Esophagus mucosa (tissue), 1 donor: ENCODE results near the gene BCL6. TPM values are rescaled to one million over a fixed set of nuclear protein-coding genes. Genes with fewer than 3 reads are reported as not detected.
"Not testable (repeated sequence)": the region's sequence is repeated elsewhere in the genome, so short reads cannot be mapped to it uniquely, and the experiment has no call there.

ENCODE experiments used
- ATAC-seq: fragments of 200-7000 bp; cut with Tn5 transposase; one replicate; pipeline ENCODE4 v1.9.1; 2020
- total RNA-seq: library from RNA; stranded (reverse); gene quantifications from one replicate; pipeline ENCODE4 v1.2.4, GENCODE V29; 2023
- donor health status: DM: yes; HTN: yes; CAD: no.

Gene BCL6
- total RNA-seq, 1 donor from 2014 or later = 40.1 TPM

- no peak for ATAC-seq
Observed at GRCh38 chr3:187709155-187709554, 36.1 kb downstream of the BCL6 start.

- ATAC-seq = no peak
Observed at GRCh38 chr3:187708696-187709095, 36.6 kb downstream of the BCL6 start.

- ATAC-seq = no peak
Observed at GRCh38 chr3:187706971-187707370, 38.3 kb downstream of the BCL6 start.

GRCh38 chr3:187705164-187705563 lies 40.1 kb downstream of the BCL6 start:
- peak; percentile 51 for ATAC-seq

- ATAC-seq = no peak
Observed at GRCh38 chr3:187702507-187703033, 42.7 kb downstream of the BCL6 start, which contains the start of gene RTP2. Gene RTP2 (minus strand): TSS chr3:187702557. CDS start chr3:187702128, 429 bp downstream.

GRCh38 chr3:187700249-187700648 lies 45.0 kb downstream of the BCL6 start:
- no peak for ATAC-seq

- no peak for ATAC-seq
Observed at GRCh38 chr3:187698499-187699399, 46.5 kb downstream of the BCL6 start.

- no peak for ATAC-seq
Observed at GRCh38 chr3:187696021-187696420, 49.2 kb downstream of the BCL6 start.

- no peak for ATAC-seq
Observed at GRCh38 chr3:187695449-187695848, 49.8 kb downstream of the BCL6 start.

- ATAC-seq = no peak
Observed at GRCh38 chr3:187694801-187695200, 50.5 kb downstream of the BCL6 start.

- ATAC-seq = no peak
Observed at GRCh38 chr3:187693431-187693830, 51.8 kb downstream of the BCL6 start.

GRCh38 chr3:187689984-187690383 lies 55.3 kb downstream of the BCL6 start:
- no peak for ATAC-seq

GRCh38 chr3:187686621-187687273 lies 58.5 kb downstream of the BCL6 start:
- no peak for ATAC-seq

- no peak for ATAC-seq
Observed at GRCh38 chr3:187685948-187686347, 59.3 kb downstream of the BCL6 start.

- ATAC-seq = no peak
Observed at GRCh38 chr3:187684880-187685279, 60.4 kb downstream of the BCL6 start.

- ATAC-seq = no peak
Observed at GRCh38 chr3:187684444-187684843, 60.8 kb downstream of the BCL6 start.

GRCh38 chr3:187681756-187682155 lies 63.5 kb downstream of the BCL6 start:
- not testable (repeated sequence) for ATAC-seq

- ATAC-seq = peak; percentile 86
Observed at GRCh38 chr3:187679638-187680396, 65.5 kb downstream of the BCL6 start.

- ATAC-seq = peak; percentile 47
Observed at GRCh38 chr3:187678726-187679268, 66.5 kb downstream of the BCL6 start.

- ATAC-seq = no peak
Observed at GRCh38 chr3:187677604-187678003, 67.7 kb downstream of the BCL6 start.

GRCh38 chr3:187673012-187673411 lies 72.3 kb downstream of the BCL6 start:
- no peak for ATAC-seq
